ENCODE measurements around the gene ARHGAP21.

The ARHGAP21 gene

GRCh38 chr10:24697080-24697479 is 26.6 kb downstream of the ARHGAP21 start:
- H3K27ac Mint-ChIP-seq (ENCODE audit: low read depth): no peak overlapping the region

GRCh38 chr10:24695452-24695851 is 28.2 kb downstream of the ARHGAP21 start:
- no peak overlapping the region for H3K27ac Mint-ChIP-seq (ENCODE audit: low read depth)
- DNase-seq (ENCODE audit: low spot score in 2 of 2): no peak
- H3K9me3 Mint-ChIP-seq: no peaks in the 10 kb centered on the region
- no peak overlapping the region for H3K4me3 Mint-ChIP-seq
- ATAC-seq (replicated peaks; ENCODE audit: extremely low read depth, poor library complexity, severe bottlenecking): no peak
- no peaks in the 10 kb centered on the region for H3K36me3 Mint-ChIP-seq (ENCODE audit: insufficient read depth)
- H3K27me3 Mint-ChIP-seq: no peaks in the 10 kb centered on the region
- H3K4me1 Mint-ChIP-seq: peaks cover 6% of the 10 kb centered on the region

More at GRCh38 chr10:24697080-24697479, 26.6 kb downstream of the ARHGAP21 start:
- ATAC-seq (replicated peaks; ENCODE audit: extremely low read depth, poor library complexity, severe bottlenecking): no peak
- H3K4me1 Mint-ChIP-seq: peaks cover 6% of the 10 kb centered on the region
- no peak overlapping the region for H3K4me3 Mint-ChIP-seq
- no peaks in the 10 kb centered on the region for H3K9me3 Mint-ChIP-seq
- DNase-seq (ENCODE audit: low spot score in 2 of 2): no peak
- no peaks in the 10 kb centered on the region for H3K27me3 Mint-ChIP-seq
- no peaks in the 10 kb centered on the region for H3K36me3 Mint-ChIP-seq (ENCODE audit: insufficient read depth)

GRCh38 chr10:24694086-24694485 is 29.6 kb downstream of the ARHGAP21 start:
- no peak for ATAC-seq (replicated peaks; ENCODE audit: extremely low read depth, poor library complexity, severe bottlenecking)

GRCh38 chr10:24690961-24691512 is 32.6 kb downstream of the ARHGAP21 start:
- no peaks in the 10 kb centered on the region for H3K9me3 Mint-ChIP-seq
- no peak overlapping the region for H3K27ac Mint-ChIP-seq (ENCODE audit: low read depth)
- no peaks in the 10 kb centered on the region for H3K36me3 Mint-ChIP-seq (ENCODE audit: insufficient read depth)
- no peak for DNase-seq (ENCODE audit: low spot score in 2 of 2)
- H3K27me3 Mint-ChIP-seq: no peaks in the 10 kb centered on the region
- no peak for ATAC-seq (replicated peaks; ENCODE audit: extremely low read depth, poor library complexity, severe bottlenecking)
- no peak overlapping the region for H3K4me3 Mint-ChIP-seq
- peaks cover 6% of the 10 kb centered on the region for H3K4me1 Mint-ChIP-seq

More at GRCh38 chr10:24694086-24694485, 29.6 kb downstream of the ARHGAP21 start:
- H3K9me3 Mint-ChIP-seq: no peaks in the 10 kb centered on the region
- DNase-seq (ENCODE audit: low spot score in 2 of 2): no peak
- H3K4me1 Mint-ChIP-seq: peaks cover 6% of the 10 kb centered on the region
- no peaks in the 10 kb centered on the region for H3K36me3 Mint-ChIP-seq (ENCODE audit: insufficient read depth)
- no peak overlapping the region for H3K27ac Mint-ChIP-seq (ENCODE audit: low read depth)
- H3K4me3 Mint-ChIP-seq: no peak overlapping the region
- no peaks in the 10 kb centered on the region for H3K27me3 Mint-ChIP-seq

- no peak overlapping the region for H3K27ac Mint-ChIP-seq (ENCODE audit: low read depth)
- no peak for DNase-seq (ENCODE audit: low spot score in 2 of 2)
- H3K36me3 Mint-ChIP-seq (ENCODE audit: insufficient read depth): no peaks in the 10 kb centered on the region
- no peaks in the 10 kb centered on the region for H3K9me3 Mint-ChIP-seq
- no peaks in the 10 kb centered on the region for H3K27me3 Mint-ChIP-seq
- H3K4me3 Mint-ChIP-seq: no peak overlapping the region
- no peak for ATAC-seq (replicated peaks; ENCODE audit: extremely low read depth, poor library complexity, severe bottlenecking)
- peaks cover 6% of the 10 kb centered on the region for H3K4me1 Mint-ChIP-seq
These were observed 37.6 kb downstream of the ARHGAP21 start for GRCh38 chr10:24685958-24686540.

GRCh38 chr10:24683554-24683953 is 40.1 kb downstream of the ARHGAP21 start:
- no peaks in the 10 kb centered on the region for H3K4me1 Mint-ChIP-seq
- H3K4me3 Mint-ChIP-seq: no peak overlapping the region
- no peaks in the 10 kb centered on the region for H3K9me3 Mint-ChIP-seq
- ATAC-seq (replicated peaks; ENCODE audit: extremely low read depth, poor library complexity, severe bottlenecking) (no peak), DNase-seq (ENCODE audit: low spot score in 2 of 2) (no peak)
- H3K27me3 Mint-ChIP-seq: no peaks in the 10 kb centered on the region
- no peaks in the 10 kb centered on the region for H3K36me3 Mint-ChIP-seq (ENCODE audit: insufficient read depth)
- H3K27ac Mint-ChIP-seq (ENCODE audit: low read depth): no peak overlapping the region

GRCh38 chr10:24681572-24682088 is 42.1 kb downstream of the ARHGAP21 start:
- Mint-ChIP-seq H3K36me3 (ENCODE audit: insufficient read depth) (no peaks in the 10 kb centered on the region), H3K27ac (ENCODE audit: low read depth) (no peak overlapping the region), H3K27me3 (no peaks in the 10 kb centered on the region), H3K4me1 (no peaks in the 10 kb centered on the region), H3K9me3 (no peaks in the 10 kb centered on the region), H3K4me3 (no peak overlapping the region)
- DNase-seq (ENCODE audit: low spot score in 2 of 2) (no peak), ATAC-seq (replicated peaks; ENCODE audit: extremely low read depth, poor library complexity, severe bottlenecking) (no peak)

GRCh38 chr10:24680647-24681524 is 42.8 kb downstream of the ARHGAP21 start:
- H3K27me3 Mint-ChIP-seq: no peaks in the 10 kb centered on the region
- no peak for DNase-seq (ENCODE audit: low spot score in 2 of 2)
- no peak overlapping the region for H3K27ac Mint-ChIP-seq (ENCODE audit: low read depth)
- H3K36me3 Mint-ChIP-seq (ENCODE audit: insufficient read depth): no peaks in the 10 kb centered on the region
- H3K4me1 Mint-ChIP-seq: no peaks in the 10 kb centered on the region
- no peak overlapping the region for H3K4me3 Mint-ChIP-seq
- H3K9me3 Mint-ChIP-seq: no peaks in the 10 kb centered on the region
- ATAC-seq (replicated peaks; ENCODE audit: extremely low read depth, poor library complexity, severe bottlenecking): no peak

GRCh38 chr10:24678757-24679156 is 44.9 kb downstream of the ARHGAP21 start:
- H3K27ac Mint-ChIP-seq (ENCODE audit: low read depth): no peak overlapping the region
- peaks cover 5% of the 10 kb centered on the region for H3K4me1 Mint-ChIP-seq
- H3K27me3 Mint-ChIP-seq: no peaks in the 10 kb centered on the region
- no peaks in the 10 kb centered on the region for H3K36me3 Mint-ChIP-seq (ENCODE audit: insufficient read depth)
- DNase-seq (ENCODE audit: low spot score in 2 of 2) (no peak), ATAC-seq (replicated peaks; ENCODE audit: extremely low read depth, poor library complexity, severe bottlenecking) (no peak)
- no peak overlapping the region for H3K4me3 Mint-ChIP-seq
- no peaks in the 10 kb centered on the region for H3K9me3 Mint-ChIP-seq

GRCh38 chr10:24674892-24675632 is 48.6 kb downstream of the ARHGAP21 start:
- Mint-ChIP-seq H3K4me3 (no peak overlapping the region), H3K36me3 (ENCODE audit: insufficient read depth) (no peaks in the 10 kb centered on the region), H3K9me3 (no peaks in the 10 kb centered on the region), H3K27ac (ENCODE audit: low read depth) (no peak overlapping the region), H3K4me1 (peaks cover 16% of the 10 kb centered on the region), H3K27me3 (no peaks in the 10 kb centered on the region)
- no peak for ATAC-seq (replicated peaks; ENCODE audit: extremely low read depth, poor library complexity, severe bottlenecking)
- no peak for DNase-seq (ENCODE audit: low spot score in 2 of 2)

- no peaks in the 10 kb centered on the region for H3K9me3 Mint-ChIP-seq
- no peak overlapping the region for H3K4me3 Mint-ChIP-seq
- ATAC-seq (replicated peaks; ENCODE audit: extremely low read depth, poor library complexity, severe bottlenecking): no peak
- no peak overlapping the region for H3K27ac Mint-ChIP-seq (ENCODE audit: low read depth)
- peaks cover 16% of the 10 kb centered on the region for H3K4me1 Mint-ChIP-seq
- no peaks in the 10 kb centered on the region for H3K27me3 Mint-ChIP-seq
- no peak for DNase-seq (ENCODE audit: low spot score in 2 of 2)
- H3K36me3 Mint-ChIP-seq (ENCODE audit: insufficient read depth): peaks cover 2% of the 10 kb centered on the region
These were observed 52.6 kb downstream of the ARHGAP21 start for GRCh38 chr10:24670964-24671670.

Data from central memory CD8-positive, alpha-beta T cell (primary cell).